CD4-positive, alpha-beta T cell (primary cell): Measurements from ENCODE around the gene SLC25A13. TPM values are rescaled to one million over a fixed set of nuclear protein-coding genes. Genes with fewer than 3 reads are reported as not detected.

Source experiments
- ATAC-seq: fragments of 200-7000 bp; cut with Tn5 transposase; one replicate; pipeline ENCODE4 v1.10.0; 2022; ENCODE audit warnings: mild to moderate bottlenecking; ENCODE audit not compliant: poor library complexity
- CTCF ChIA-PET: fragments of 350-600 bp; sonication (Branson Sonifier 250); formaldehyde crosslinking; loops from one replicate; lab custom pipeline; 2021; ENCODE audit warnings: antibody characterized with exemption, inconsistent platforms; lab: Charles Lee
- POLR2A ChIA-PET: fragments of 350-600 bp; sonication (Branson Sonifier 250); formaldehyde crosslinking; loops from one replicate; lab custom pipeline; 2021; ENCODE audit warnings: antibody characterized with exemption, inconsistent platforms; lab: Charles Lee
- DNase-seq, 14 experiments: peaks; one replicate each; pipeline ENCODE4 v3.0.0-alpha.2; 2013 to 2020; ENCODE audit warnings: mixed read lengths in 2 of 14
- H3K27ac ChIP-seq, 2 donors: one replicate each; pipeline versions ENCODE4 v1.5.1 to v1.7.0; 2013; ENCODE audit warnings: low read length in 2 of 2, low read depth in 1 of 2, mild to moderate bottlenecking in 1 of 2
- H3K27me3 ChIP-seq, 2 experiments: 1 replicate in 1 of 2; 2 replicates in 1 of 2; pipeline versions ENCODE4 v1.6.1 to v1.7.0; 2013; ENCODE audit warnings: low read length in 2 of 2, control low read depth in 1 of 2, mild to moderate bottlenecking in 1 of 2, moderate library complexity in 1 of 2; ENCODE audit not compliant: insufficient read depth in 2 of 2, control insufficient read depth in 1 of 2
- H3K36me3 ChIP-seq: one replicate; pipeline ENCODE4 v1.6.1; 2013; ENCODE audit warnings: low read length, control low read depth; ENCODE audit not compliant: insufficient read depth
- H3K4me1 ChIP-seq: one replicate; pipeline ENCODE4 v1.6.1; 2013; ENCODE audit warnings: low read length, control low read depth; ENCODE audit not compliant: insufficient read depth
- H3K4me3 ChIP-seq: one replicate; pipeline ENCODE4 v1.5.1; 2013; ENCODE audit warnings: mild to moderate bottlenecking, low read length, moderate library complexity
- H3K9me3 ChIP-seq, 2 experiments: 1 replicate in 1 of 2; 2 replicates in 1 of 2; pipeline versions ENCODE4 v1.6.1 to v1.7.0; 2013; ENCODE audit warnings: low read length in 2 of 2, mild to moderate bottlenecking in 2 of 2, control low read depth in 1 of 2, moderate library complexity in 1 of 2; ENCODE audit not compliant: control insufficient read depth in 1 of 2, insufficient read depth in 1 of 2
- H3K27ac Mint-ChIP-seq: one replicate; pipeline ENCODE4 v1.8.0; 2020; ENCODE audit warnings: mixed read lengths
- H3K27me3 Mint-ChIP-seq: one replicate; pipeline ENCODE4 v1.8.0; 2021; ENCODE audit warnings: mixed read lengths
- H3K36me3 Mint-ChIP-seq: one replicate; pipeline ENCODE4 v1.8.0; 2021; ENCODE audit warnings: low read depth, mixed read lengths
- H3K4me1 Mint-ChIP-seq: one replicate; pipeline ENCODE4 v1.8.0; 2021; ENCODE audit warnings: low read depth, mixed read lengths
- H3K4me3 Mint-ChIP-seq: one replicate; pipeline ENCODE4 v1.8.0; 2020; ENCODE audit warnings: mild to moderate bottlenecking, mixed read lengths
- H3K9me3 Mint-ChIP-seq: one replicate; pipeline ENCODE4 v1.8.0; 2020; ENCODE audit warnings: mixed read lengths
- CTCF ChIP-seq: fragments of 200-600 bp; IDR thresholded peaks from one replicate; pipeline ENCODE4 v1.8.0; 2022; ENCODE audit warnings: antibody characterized with exemption, mild to moderate bottlenecking
- intact Hi-C, 2 experiments: fragments of 100-400 bp; cut with DNase I in 1 of 2; cut with micrococcal nuclease in 1 of 2; formaldehyde crosslinking; loops; one replicate each; pipeline versions ENCODE4 v1.15.1 to v1.9.0; 2023 to 2025; cut with DNase I, micrococcal nuclease
- total RNA-seq, 174 experiments: library from RNA in 2 of 174; stranded (reverse) in 2 of 174; gene quantifications; one replicate each; pipeline ENCODE4 v1.2.3 and lab custom pipeline; 2021 to 2026

The SLC25A13 gene
- total RNA-seq, 2 experiments from 2014 or later, result 12.7 to 13.5 TPM

GRCh38 chr7:96346293-96346953 is 24.5 kb upstream of the SLC25A13 start:
- Histone ChIP-seq H3K4me3 (no peak overlapping the region), H3K9me3 (no peaks in the 10 kb centered on the region), H3K36me3 (no peaks in the 10 kb centered on the region), H3K27ac (no peak overlapping the region), H3K4me1 (no peaks in the 10 kb centered on the region), H3K27me3 (no peaks in the 10 kb centered on the region)
- ATAC-seq, result no peak
- Mint-ChIP-seq H3K27me3 (peaks cover 43% of the 10 kb centered on the region), H3K27ac (no peak overlapping the region), H3K36me3 (no peaks in the 10 kb centered on the region), H3K4me1 (no peaks in the 10 kb centered on the region), H3K9me3 (no peaks in the 10 kb centered on the region), H3K4me3 (no peak overlapping the region)
- ChIA-PET POLR2A (no interaction called here), CTCF (no interaction called here)
- no peak for DNase-seq
- TF ChIP-seq CTCF, result no peak
- intact Hi-C loops, result no loop called here

- ChIA-PET POLR2A (no interaction called here), CTCF (interaction anchor here (0.7 kb wide), 1 partner anchor 424 kb away, joined by 3 read pairs; no protein-coding TSS in a partner anchor)
- H3K4me1 Mint-ChIP-seq, result no peaks in the 10 kb centered on the region
- Histone ChIP-seq H3K9me3 (no peaks in the 10 kb centered on the region), H3K4me1 (no peaks in the 10 kb centered on the region), H3K27me3 (peaks cover 0 to 4% of the 10 kb centered on the region in 2 experiments), H3K4me3 (no peak overlapping the region), H3K36me3 (no peaks in the 10 kb centered on the region), H3K27ac (no peak overlapping the region)
- TF ChIP-seq CTCF, result no peak
- no peak overlapping the region for H3K27ac Mint-ChIP-seq
- no peak for DNase-seq
- no peak overlapping the region for H3K4me3 Mint-ChIP-seq
- no peaks in the 10 kb centered on the region for H3K9me3 Mint-ChIP-seq
- intact Hi-C loops, result no loop called here
- peaks cover 51% of the 10 kb centered on the region for H3K27me3 Mint-ChIP-seq
- H3K36me3 Mint-ChIP-seq, result no peaks in the 10 kb centered on the region
- no peak for ATAC-seq
These were observed 22.3 kb upstream of the SLC25A13 start for GRCh38 chr7:96344236-96344635.

GRCh38 chr7:96342049-96342448 is 20.2 kb upstream of the SLC25A13 start:
- H3K9me3 Mint-ChIP-seq, result no peaks in the 10 kb centered on the region
- Histone ChIP-seq H3K27me3 (peaks cover 0 to 4% of the 10 kb centered on the region in 2 experiments), H3K4me1 (no peaks in the 10 kb centered on the region), H3K27ac (no peak overlapping the region), H3K36me3 (no peaks in the 10 kb centered on the region), H3K4me3 (no peak overlapping the region), H3K9me3 (no peaks in the 10 kb centered on the region)
- ChIA-PET CTCF (no interaction called here), POLR2A (no interaction called here)
- H3K27ac Mint-ChIP-seq, result no peak overlapping the region
- intact Hi-C loops, result no loop called here
- no peaks in the 10 kb centered on the region for H3K4me1 Mint-ChIP-seq
- no peak for DNase-seq
- H3K27me3 Mint-ChIP-seq, result peaks cover 49% of the 10 kb centered on the region
- no peak for TF ChIP-seq CTCF
- H3K4me3 Mint-ChIP-seq, result no peak overlapping the region
- H3K36me3 Mint-ChIP-seq, result no peaks in the 10 kb centered on the region
- no peak for ATAC-seq
